ENCODE measurements around the gene SH3RF3. TPM values are rescaled to one million over a fixed set of nuclear protein-coding genes. Genes with fewer than 3 reads are reported as not detected.

SH3RF3 gene
- total RNA-seq, 1 experiment from 2014 or later: not detected

DNA sequence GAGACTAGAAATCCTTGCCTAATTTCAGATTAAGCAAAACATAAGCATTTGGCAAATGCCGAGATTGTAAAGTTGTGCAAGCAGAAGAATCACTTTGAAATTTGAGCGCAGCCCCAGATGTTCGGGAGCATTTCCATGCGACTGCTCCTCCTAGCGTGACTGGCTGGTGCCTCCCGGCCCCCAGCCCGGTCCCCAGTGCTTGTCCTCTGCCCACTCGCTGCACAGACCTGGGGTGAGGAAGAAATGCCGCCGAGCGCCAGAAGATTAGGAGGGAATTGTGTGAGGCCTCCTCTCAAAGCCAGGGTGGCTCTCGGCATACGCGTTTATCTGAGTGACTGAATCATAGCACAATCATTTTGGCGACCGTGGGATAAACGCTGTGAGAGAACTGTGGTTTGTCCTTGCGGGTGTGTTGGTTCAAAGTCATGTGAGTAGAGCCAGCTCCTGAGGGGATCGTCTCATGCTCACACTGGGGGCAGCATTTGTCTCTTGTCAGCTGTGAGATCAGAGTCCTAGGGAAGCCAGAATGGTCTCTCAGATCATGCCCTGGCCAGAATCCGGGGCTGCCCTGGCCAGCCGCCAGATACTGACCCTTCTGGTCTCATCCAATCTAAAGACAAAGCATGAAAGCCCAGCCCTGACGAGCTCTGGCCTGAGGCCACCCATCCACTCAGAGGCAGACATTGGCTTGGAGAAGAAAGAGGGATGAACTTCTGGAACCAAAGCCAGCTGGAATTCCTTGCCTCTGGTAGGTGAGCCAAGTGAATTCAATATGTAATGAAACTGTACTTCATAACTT, 189.3 kb downstream of the SH3RF3 start:
- DNase-seq (ENCODE audit: low read depth, low spot score) (no peak), ATAC-seq (no peak)
- intact Hi-C loops (cut with micrococcal nuclease): no loop called here
- no peak for TF ChIP-seq SIN3A (IDR thresholded peaks at IDR 0.05; ENCODE audit: low read depth)
- TF ChIP-seq, protein P1, sequence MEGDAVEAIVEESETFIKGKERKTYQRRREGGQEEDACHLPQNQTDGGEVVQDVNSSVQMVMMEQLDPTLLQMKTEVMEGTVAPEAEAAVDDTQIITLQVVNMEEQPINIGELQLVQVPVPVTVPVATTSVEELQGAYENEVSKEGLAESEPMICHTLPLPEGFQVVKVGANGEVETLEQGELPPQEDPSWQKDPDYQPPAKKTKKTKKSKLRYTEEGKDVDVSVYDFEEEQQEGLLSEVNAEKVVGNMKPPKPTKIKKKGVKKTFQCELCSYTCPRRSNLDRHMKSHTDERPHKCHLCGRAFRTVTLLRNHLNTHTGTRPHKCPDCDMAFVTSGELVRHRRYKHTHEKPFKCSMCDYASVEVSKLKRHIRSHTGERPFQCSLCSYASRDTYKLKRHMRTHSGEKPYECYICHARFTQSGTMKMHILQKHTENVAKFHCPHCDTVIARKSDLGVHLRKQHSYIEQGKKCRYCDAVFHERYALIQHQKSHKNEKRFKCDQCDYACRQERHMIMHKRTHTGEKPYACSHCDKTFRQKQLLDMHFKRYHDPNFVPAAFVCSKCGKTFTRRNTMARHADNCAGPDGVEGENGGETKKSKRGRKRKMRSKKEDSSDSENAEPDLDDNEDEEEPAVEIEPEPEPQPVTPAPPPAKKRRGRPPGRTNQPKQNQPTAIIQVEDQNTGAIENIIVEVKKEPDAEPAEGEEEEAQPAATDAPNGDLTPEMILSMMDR (IDR thresholded peaks at IDR 0.05 in 2 of 3, conservative IDR thresholded peaks at IDR 0.05 in 1 of 3; ENCODE audit: borderline replicate concordance in 1 of 3, insufficient read depth in 1 of 3, low read depth in 2 of 3, low read length in 2 of 3): no peak
- TF ChIP-seq, protein P2, sequence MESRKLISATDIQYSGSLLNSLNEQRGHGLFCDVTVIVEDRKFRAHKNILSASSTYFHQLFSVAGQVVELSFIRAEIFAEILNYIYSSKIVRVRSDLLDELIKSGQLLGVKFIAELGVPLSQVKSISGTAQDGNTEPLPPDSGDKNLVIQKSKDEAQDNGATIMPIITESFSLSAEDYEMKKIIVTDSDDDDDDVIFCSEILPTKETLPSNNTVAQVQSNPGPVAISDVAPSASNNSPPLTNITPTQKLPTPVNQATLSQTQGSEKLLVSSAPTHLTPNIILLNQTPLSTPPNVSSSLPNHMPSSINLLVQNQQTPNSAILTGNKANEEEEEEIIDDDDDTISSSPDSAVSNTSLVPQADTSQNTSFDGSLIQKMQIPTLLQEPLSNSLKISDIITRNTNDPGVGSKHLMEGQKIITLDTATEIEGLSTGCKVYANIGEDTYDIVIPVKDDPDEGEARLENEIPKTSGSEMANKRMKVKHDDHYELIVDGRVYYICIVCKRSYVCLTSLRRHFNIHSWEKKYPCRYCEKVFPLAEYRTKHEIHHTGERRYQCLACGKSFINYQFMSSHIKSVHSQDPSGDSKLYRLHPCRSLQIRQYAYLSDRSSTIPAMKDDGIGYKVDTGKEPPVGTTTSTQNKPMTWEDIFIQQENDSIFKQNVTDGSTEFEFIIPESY (IDR thresholded peaks at IDR 0.05; ENCODE audit: extremely low read depth, insufficient replicate concordance, low read length): no peak
- no peak for TF ChIP-seq EZH2phosphoT487 (IDR thresholded peaks at IDR 0.05; ENCODE audit: borderline replicate concordance)
- no peak for TF ChIP-seq CEBPB (IDR thresholded peaks at IDR 0.05; ENCODE audit: low read depth)
- Histone ChIP-seq H3K36me3 (ENCODE audit: control insufficient read depth in 1 of 2, insufficient read depth in 2 of 2, low read length in 2 of 2) (no peaks in the 10 kb centered on the region), H3K27ac (ENCODE audit: low read depth, low read length) (no peak overlapping the region), H3K9me2 (ENCODE audit: insufficient read depth) (no peaks in the 10 kb centered on the region), H4K20me1 (ENCODE audit: insufficient read depth) (no peaks in the 10 kb centered on the region), H3K4me2 (ENCODE audit: low read length) (no peak overlapping the region), H3K9me3 (ENCODE audit: control insufficient read depth in 1 of 2, insufficient read depth in 1 of 2, low read depth in 1 of 2, low read length in 2 of 2) (no peaks in the 10 kb centered on the region), H3K27me3 (ENCODE audit: insufficient read depth, low read length) (peaks cover 13% of the 10 kb centered on the region; the same call in 1 of the 2 replicates), H3K9ac (ENCODE audit: low read length) (no peak overlapping the region), H3K4me3 (replicated peaks in 1 of 2; ENCODE audit: low read depth in 1 of 2, low read length in 2 of 2) (no peak overlapping the region), H3K4me1 (ENCODE audit: control insufficient read depth in 1 of 2, insufficient read depth in 2 of 2, low read length in 2 of 2) (no peaks in the 10 kb centered on the region), H3K79me2 (ENCODE audit: insufficient read depth, low read length) (no peaks in the 10 kb centered on the region), H2AFZ (ENCODE audit: low read depth, low read length, poor library complexity, severe bottlenecking) (no peak overlapping the region)
- ChIA-PET POLR2A (no interaction called here), CTCF (no interaction called here), RAD21 (ENCODE audit: low non-redundant PET in 1 of 2, low total read pairs in 2 of 2, uncharacterized antibody in 2 of 2, unreplicated experiment in 2 of 2) (no interaction called here)
- no TSS peak for BruUV-seq (replicated peaks)

Data from HCT116 (cell line).